Measurements from ENCODE around the gene BTBD8.

BTBD8 gene

GRCh38 chr1:92194511-92194910 is 114.4 kb downstream of the BTBD8 start:
- DNase-seq, result no peak

GRCh38 chr1:92201973-92202372 is 121.8 kb downstream of the BTBD8 start:
- DNase-seq, result no peak

GRCh38 chr1:92203105-92203504 is 123.0 kb downstream of the BTBD8 start:
- no peak for DNase-seq

- DNase-seq, result no peak
Measured at GRCh38 chr1:92210701-92211100, 130.6 kb downstream of the BTBD8 start.

- no peak for DNase-seq
Measured at GRCh38 chr1:92211166-92211565, 131.0 kb downstream of the BTBD8 start.

- DNase-seq, result no peak
Measured at GRCh38 chr1:92217721-92218120, 137.6 kb downstream of the BTBD8 start, which contains the start of gene C1orf146. C1orf146 (plus strand) TSS chr1:92217915; CDS start chr1:92231421, 13,506 bp downstream.

GRCh38 chr1:92218559-92218958 is 138.4 kb downstream of the BTBD8 start:
- no peak for DNase-seq

- no peak for DNase-seq
Measured at GRCh38 chr1:92219028-92219427, 138.9 kb downstream of the BTBD8 start.

GRCh38 chr1:92228401-92228800 is 148.3 kb downstream of the BTBD8 start:
- DNase-seq, result no peak

- no peak for DNase-seq
Measured at GRCh38 chr1:92230736-92231135, 150.6 kb downstream of the BTBD8 start.

Data from stimulated activated CD4-positive, alpha-beta T cell treated with anti-CD3 and anti-CD28 coated beads, Interleukin-4, amount 100 ng/mL, for 4 hours (primary cell).